IPS-18a (cell line): ENCODE measurements around the gene RHBDL1.
A peak's percentile ranks its signal among the peaks of the same experiment; 100 is the strongest.

Source experiments
- H3K27ac ChIP-seq: one replicate; pipeline ENCODE4 v1.5.1; 2013; ENCODE audit warnings: low read length
- H3K27me3 ChIP-seq: one replicate; pipeline ENCODE4 v1.6.1; 2013; ENCODE audit warnings: mild to moderate bottlenecking, low read length; ENCODE audit not compliant: control insufficient read depth, insufficient read depth
- H3K36me3 ChIP-seq: one replicate; pipeline ENCODE4 v1.6.1; 2013; ENCODE audit warnings: low read depth, low read length; ENCODE audit not compliant: control insufficient read depth
- H3K4me1 ChIP-seq: one replicate; pipeline ENCODE4 v1.6.1; 2013; ENCODE audit warnings: low read depth, low read length; ENCODE audit not compliant: control insufficient read depth
- H3K4me3 ChIP-seq: one replicate; pipeline ENCODE4 v1.5.1; 2013; ENCODE audit warnings: low read length
- H3K9ac ChIP-seq: one replicate; pipeline ENCODE4 v1.6.1; 2013; ENCODE audit warnings: mild to moderate bottlenecking, low read length, moderate library complexity
- H3K9me3 ChIP-seq: one replicate; pipeline ENCODE4 v1.6.1; 2013; ENCODE audit warnings: low read depth, low read length; ENCODE audit not compliant: control insufficient read depth

RHBDL1 gene

GRCh38 chr16:716768-717325 lies 41.4 kb downstream of the RHBDL1 start:
- Histone ChIP-seq H3K36me3 (no peaks in the 10 kb centered on the region), H3K4me3 (no peak overlapping the region), H3K9me3 (no peaks in the 10 kb centered on the region), H3K27me3 (peaks cover 34% of the 10 kb centered on the region), H3K9ac (no peak overlapping the region), H3K4me1 (peaks cover 18% of the 10 kb centered on the region), H3K27ac (no peak overlapping the region)

GRCh38 chr16:717450-718245 lies 42.2 kb downstream of the RHBDL1 start:
- Histone ChIP-seq H3K36me3 (no peaks in the 10 kb centered on the region), H3K4me1 (peaks cover 18% of the 10 kb centered on the region), H3K27ac (no peak overlapping the region), H3K9ac (no peak overlapping the region), H3K27me3 (peaks cover 27% of the 10 kb centered on the region), H3K9me3 (no peaks in the 10 kb centered on the region), H3K4me3 (no peak overlapping the region)

GRCh38 chr16:718389-718788 lies 42.9 kb downstream of the RHBDL1 start:
- no peaks in the 10 kb centered on the region for H3K36me3 ChIP-seq
- H3K9ac ChIP-seq = no peak overlapping the region
- no peaks in the 10 kb centered on the region for H3K9me3 ChIP-seq
- peaks cover 18% of the 10 kb centered on the region for H3K4me1 ChIP-seq
- peaks cover 23% of the 10 kb centered on the region for H3K27me3 ChIP-seq
- no peak overlapping the region for H3K4me3 ChIP-seq
- H3K27ac ChIP-seq = no peak overlapping the region

- Histone ChIP-seq H3K4me3 (no peak overlapping the region), H3K27me3 (peaks cover 18% of the 10 kb centered on the region), H3K4me1 (peaks cover 18% of the 10 kb centered on the region), H3K9ac (no peak overlapping the region), H3K27ac (no peak overlapping the region), H3K9me3 (no peaks in the 10 kb centered on the region), H3K36me3 (no peaks in the 10 kb centered on the region)
Observed at GRCh38 chr16:718922-719321, 43.5 kb downstream of the RHBDL1 start.

GRCh38 chr16:719815-720446 lies 44.5 kb downstream of the RHBDL1 start:
- no peaks in the 10 kb centered on the region for H3K36me3 ChIP-seq
- H3K4me1 ChIP-seq = peaks cover 18% of the 10 kb centered on the region

GRCh38 chr16:720447-720989 lies 45.0 kb downstream of the RHBDL1 start:
- Histone ChIP-seq H3K9ac (peak overlapping the region; percentile 75), H3K4me3 (peak overlapping the region; percentile 81), H3K27ac (peak overlapping the region; percentile 31), H3K4me1 (peaks cover 18% of the 10 kb centered on the region), H3K9me3 (no peaks in the 10 kb centered on the region), H3K27me3 (peaks cover 14% of the 10 kb centered on the region), H3K36me3 (no peaks in the 10 kb centered on the region)

More at GRCh38 chr16:719815-720446, 44.5 kb downstream of the RHBDL1 start:
- H3K4me3 ChIP-seq = peak overlapping the region; percentile 81
- H3K27ac ChIP-seq = no peak overlapping the region
- peaks cover 12% of the 10 kb centered on the region for H3K27me3 ChIP-seq
- H3K9ac ChIP-seq = peak overlapping the region; percentile 75
- H3K9me3 ChIP-seq = no peaks in the 10 kb centered on the region

- H3K4me1 ChIP-seq = peaks cover 14% of the 10 kb centered on the region
- peak within 1 kb of the TSS; percentile 81 for H3K4me3 ChIP-seq
- no peaks in the 10 kb centered on the region for H3K9me3 ChIP-seq
- peaks cover 14% of the 10 kb centered on the region for H3K27me3 ChIP-seq
- H3K9ac ChIP-seq = peak within 1 kb of the TSS; percentile 75
- peak within 1 kb of the TSS; percentile 31 for H3K27ac ChIP-seq
- H3K36me3 ChIP-seq = no peaks in the 10 kb centered on the region
Observed at GRCh38 chr16:720990-721764, 45.7 kb downstream of the RHBDL1 start, which contains the start of gene ANTKMT. Gene ANTKMT, plus strand, starts transcription at chr16:721146. Its CDS starts 129 bp downstream, at chr16:721275.

GRCh38 chr16:721765-722540 lies 46.5 kb downstream of the RHBDL1 start:
- Histone ChIP-seq H3K27ac (no peak overlapping the region), H3K4me3 (no peak overlapping the region), H3K36me3 (no peaks in the 10 kb centered on the region), H3K9me3 (no peaks in the 10 kb centered on the region), H3K4me1 (peaks cover 9% of the 10 kb centered on the region), H3K27me3 (peaks cover 13% of the 10 kb centered on the region), H3K9ac (no peak overlapping the region)

GRCh38 chr16:722835-723633 lies 47.6 kb downstream of the RHBDL1 start:
- peaks cover 18% of the 10 kb centered on the region for H3K27me3 ChIP-seq
- no peak overlapping the region for H3K27ac ChIP-seq
- no peak overlapping the region for H3K4me3 ChIP-seq
- H3K4me1 ChIP-seq = peaks cover 9% of the 10 kb centered on the region
- H3K9me3 ChIP-seq = no peaks in the 10 kb centered on the region
- no peaks in the 10 kb centered on the region for H3K36me3 ChIP-seq
- no peak overlapping the region for H3K9ac ChIP-seq

GRCh38 chr16:723695-724094 lies 48.2 kb downstream of the RHBDL1 start:
- H3K36me3 ChIP-seq = no peaks in the 10 kb centered on the region
- H3K9me3 ChIP-seq = no peaks in the 10 kb centered on the region
- H3K4me3 ChIP-seq = no peak overlapping the region
- H3K9ac ChIP-seq = no peak overlapping the region
- peaks cover 9% of the 10 kb centered on the region for H3K4me1 ChIP-seq
- no peak overlapping the region for H3K27ac ChIP-seq
- H3K27me3 ChIP-seq = peaks cover 18% of the 10 kb centered on the region
